MM.1S (cell line): ENCODE results near the gene PYM1.

Source experiments
- DNase-seq: peaks from one replicate; pipeline ENCODE4 v3.0.0-alpha.2; 2015
- H2AFZ ChIP-seq: fragments of 300-600 bp; sonication (generic); 2 replicates; pipeline ENCODE4 v1.6.0; 2016; ENCODE audit warnings: antibody characterized with exemption, low read length
- H3F3A ChIP-seq: fragments of 300-600 bp; sonication (generic); 2 replicates; pipeline ENCODE4 v1.6.1; 2016; ENCODE audit warnings: mild to moderate bottlenecking, antibody characterized with exemption, low read length, moderate library complexity, mixed read lengths; ENCODE audit not compliant: insufficient read depth
- H3K27ac ChIP-seq: fragments of 300-600 bp; sonication (generic); 2 replicates; pipeline ENCODE4 v1.5.1; 2016; ENCODE audit warnings: mild to moderate bottlenecking, low read length
- H3K27me3 ChIP-seq: fragments of 300-600 bp; sonication (generic); replicated peaks from 2 replicates; pipeline ENCODE4 v1.6.0; 2016; ENCODE audit warnings: low read length; ENCODE audit not compliant: insufficient read depth
- H3K36me3 ChIP-seq: fragments of 300-600 bp; sonication (generic); replicated peaks from 2 replicates; pipeline ENCODE4 v1.6.1; 2016; ENCODE audit warnings: mild to moderate bottlenecking, low read length, mixed read lengths; ENCODE audit not compliant: insufficient read depth
- H3K4me1 ChIP-seq: fragments of 300-600 bp; sonication (generic); 2 replicates; pipeline ENCODE4 v1.6.1; 2016; ENCODE audit warnings: low read length, mixed read lengths
- H3K4me2 ChIP-seq: fragments of 300-600 bp; sonication (generic); 2 replicates; pipeline ENCODE4 v1.6.0; 2016; ENCODE audit warnings: low read depth, low read length
- H3K4me3 ChIP-seq: fragments of 300-600 bp; sonication (generic); 2 replicates; pipeline ENCODE4 v1.5.1; 2016; ENCODE audit warnings: low read length, mixed read lengths
- H3K79me2 ChIP-seq: fragments of 300-600 bp; sonication (generic); 2 replicates; pipeline ENCODE4 v1.6.1; 2016; ENCODE audit warnings: mixed run types, low read length, mixed read lengths
- H3K9ac ChIP-seq: fragments of 300-600 bp; sonication (generic); 2 replicates; pipeline ENCODE4 v1.6.1; 2016; ENCODE audit warnings: low read length, mixed read lengths
- H3K9me2 ChIP-seq: fragments of 300-600 bp; sonication (generic); replicated peaks from 2 replicates; pipeline ENCODE4 v1.6.1; 2016; ENCODE audit warnings: mild to moderate bottlenecking, low read length, mixed read lengths; ENCODE audit not compliant: insufficient read depth
- H3K9me3 ChIP-seq: fragments of 300-600 bp; sonication (generic); replicated peaks from 2 replicates; pipeline ENCODE4 v1.6.1; 2016; ENCODE audit warnings: mild to moderate bottlenecking, low read length, mixed read lengths; ENCODE audit not compliant: insufficient read depth
- H4K20me1 ChIP-seq: fragments of 300-600 bp; sonication (generic); 2 replicates; pipeline ENCODE4 v1.6.1; 2016; ENCODE audit warnings: mild to moderate bottlenecking, low read length, moderate library complexity, mixed read lengths; ENCODE audit not compliant: insufficient read depth
- CTCF ChIP-seq: fragments of 300-600 bp; sonication (generic); IDR thresholded peaks from 2 replicates; pipeline ENCODE4 v1.5.1; 2016; ENCODE audit warnings: antibody characterized with exemption, low read length, mixed read lengths
- EZH2 ChIP-seq: fragments of 300-600 bp; sonication (generic); optimal IDR thresholded peaks from 2 replicates; pipeline ENCODE3; 2017; ENCODE audit warnings: low read depth, mild to moderate bottlenecking, antibody characterized with exemption, low read length, mixed read lengths
- EZH2phosphoT487 ChIP-seq: fragments of 300-600 bp; sonication (generic); IDR thresholded peaks from 2 replicates; pipeline ENCODE4 v1.6.1; 2018; ENCODE audit warnings: antibody characterized with exemption, low read length

PYM1 gene

GRCh38 chr12:55852740-55853139 lies 75.0 kb downstream of the PYM1 start:
- Histone ChIP-seq H3K9me3 (no peaks in the 10 kb centered on the region), H3K4me3 (no peak overlapping the region), H4K20me1 (no peaks in the 10 kb centered on the region), H3K4me1 (no peaks in the 10 kb centered on the region), H2AFZ (no peak overlapping the region), H3K36me3 (no peaks in the 10 kb centered on the region), H3K79me2 (no peaks in the 10 kb centered on the region), H3K27me3 (no peaks in the 10 kb centered on the region), H3K27ac (no peak overlapping the region), H3K9ac (no peak overlapping the region), H3F3A (no peaks in the 10 kb centered on the region), H3K9me2 (no peaks in the 10 kb centered on the region), H3K4me2 (no peak overlapping the region)
- DNase-seq: no peak
- TF ChIP-seq EZH2phosphoT487 (no peak), EZH2 (no peak), CTCF (no peak)
